Daoy (cell line): ENCODE results near the gene NDEL1. TPM values are rescaled to one million over a fixed set of nuclear protein-coding genes. Genes with fewer than 3 reads are reported as not detected.

ENCODE experiments used
- DNase-seq: peaks from one replicate; pipeline ENCODE4 v3.0.0-alpha.2; 2015; ENCODE audit warnings: low read depth
- total RNA-seq: library from RNA; depleted of rRNA; stranded (reverse); fragments of >200 nt; shearing (Covaris generic); gene quantifications from 2 replicates; pipeline ENCODE4 v1.2.3, GENCODE V29; 2014

NDEL1 gene
- total RNA-seq, 1 experiment from 2014 or later = 20.7 TPM

DNA sequence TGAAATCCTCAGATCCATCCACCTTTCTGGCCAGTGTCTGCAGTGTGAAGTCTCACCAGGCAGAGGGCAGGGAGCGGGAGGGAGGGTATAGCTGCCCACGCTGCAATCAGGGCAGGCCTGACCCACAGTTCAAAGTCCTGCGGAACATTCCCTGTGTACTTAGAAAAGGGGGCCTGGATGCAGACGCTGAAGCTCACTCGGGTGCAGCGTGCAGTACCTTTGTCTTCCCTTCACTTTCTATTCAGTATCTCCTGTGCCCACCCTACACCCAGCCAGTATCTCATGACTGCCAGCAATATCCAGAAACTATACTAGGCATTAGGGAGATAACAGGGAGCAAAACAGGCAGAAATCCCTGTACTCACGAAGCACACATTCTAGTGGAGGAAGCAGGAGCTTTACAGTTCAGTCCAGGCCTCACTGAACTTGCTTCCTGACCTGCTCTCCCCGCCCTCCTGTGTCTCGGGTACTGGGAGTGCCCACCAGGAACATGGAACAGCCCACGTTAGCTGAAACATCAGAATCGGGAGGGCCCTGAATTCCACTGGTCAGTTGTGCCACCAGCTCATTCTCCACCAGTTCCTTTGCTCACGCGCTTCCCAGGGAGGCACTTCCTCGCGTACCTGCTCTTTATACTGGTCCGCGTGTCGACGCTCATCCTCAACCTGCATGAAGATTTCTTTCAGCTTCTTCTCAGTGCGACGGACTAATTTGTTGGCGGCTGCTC is 42.2 kb downstream of the NDEL1 start:
- DNase-seq = no peak

DNA sequence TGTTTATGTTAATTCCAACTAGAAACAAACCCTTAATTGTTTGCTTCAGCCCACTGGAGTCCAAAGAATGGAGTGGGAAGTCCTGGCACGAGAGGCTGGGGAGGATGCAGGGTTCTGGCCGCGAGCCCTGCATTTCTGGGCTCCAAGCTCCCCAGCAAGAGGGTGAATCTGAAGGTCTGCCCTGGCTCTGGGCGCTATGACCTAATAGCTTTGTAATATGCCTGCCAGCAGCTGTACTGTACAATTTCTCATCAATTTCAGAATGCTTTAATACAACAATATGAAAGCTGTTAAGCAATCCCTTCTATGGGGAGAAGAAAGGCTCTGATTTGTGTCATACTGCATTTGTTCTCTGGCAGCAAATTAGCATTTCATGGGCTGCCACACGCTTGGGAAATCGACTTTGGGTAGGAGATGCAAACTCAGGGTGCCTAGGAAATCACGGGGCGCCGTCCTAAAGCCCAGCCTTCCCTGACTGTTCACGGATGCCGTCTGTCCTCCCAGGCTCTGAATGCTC is 43.8 kb downstream of the NDEL1 start:
- DNase-seq = no peak

DNA sequence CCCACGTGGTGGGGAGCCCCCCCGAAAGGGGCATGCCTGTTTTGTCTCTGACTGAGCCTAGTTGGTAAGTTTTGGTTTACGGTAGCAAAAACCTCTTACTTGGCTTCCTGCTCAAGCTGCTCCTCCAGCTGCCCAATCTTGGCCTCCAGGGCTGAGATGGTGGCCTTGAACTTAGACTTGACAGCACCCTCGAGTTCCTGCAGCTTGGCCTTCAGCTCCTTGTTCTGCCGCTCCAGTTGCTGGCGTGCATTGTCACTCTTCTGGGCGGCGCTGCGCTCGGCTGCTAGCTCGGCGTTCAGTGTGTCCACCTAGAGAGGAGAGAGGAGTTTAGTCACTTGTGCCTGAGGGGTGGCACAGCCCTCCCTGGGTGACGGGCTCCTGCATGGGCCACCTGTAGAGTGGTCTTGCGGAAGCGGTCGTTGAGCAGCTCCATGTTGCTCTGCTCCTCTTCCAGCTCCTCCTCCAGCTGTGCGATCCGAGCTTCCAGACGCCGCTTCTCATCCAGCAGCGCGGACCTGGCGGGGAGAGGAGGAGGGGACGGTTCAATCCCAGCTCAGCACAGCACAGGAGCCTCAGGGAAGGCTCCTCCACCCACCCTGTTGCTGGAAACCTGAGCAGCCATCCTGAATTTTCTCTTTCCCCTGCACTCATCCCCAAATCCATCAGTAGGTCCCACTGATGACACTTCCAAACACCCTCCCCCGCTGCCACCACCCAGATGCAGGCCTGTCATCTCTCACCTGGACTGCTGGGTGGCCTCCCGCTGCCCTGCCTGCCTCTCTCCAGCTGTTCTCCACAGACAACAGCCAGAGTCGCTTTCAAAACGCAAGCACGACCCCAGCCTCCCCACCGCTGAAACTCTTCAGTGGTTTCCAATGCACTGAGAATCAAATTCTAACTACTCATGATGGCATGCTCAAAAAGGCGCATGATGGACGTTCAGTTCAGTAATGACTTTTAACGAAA is 44.6 kb downstream of the NDEL1 start:
- DNase-seq = no peak

DNA sequence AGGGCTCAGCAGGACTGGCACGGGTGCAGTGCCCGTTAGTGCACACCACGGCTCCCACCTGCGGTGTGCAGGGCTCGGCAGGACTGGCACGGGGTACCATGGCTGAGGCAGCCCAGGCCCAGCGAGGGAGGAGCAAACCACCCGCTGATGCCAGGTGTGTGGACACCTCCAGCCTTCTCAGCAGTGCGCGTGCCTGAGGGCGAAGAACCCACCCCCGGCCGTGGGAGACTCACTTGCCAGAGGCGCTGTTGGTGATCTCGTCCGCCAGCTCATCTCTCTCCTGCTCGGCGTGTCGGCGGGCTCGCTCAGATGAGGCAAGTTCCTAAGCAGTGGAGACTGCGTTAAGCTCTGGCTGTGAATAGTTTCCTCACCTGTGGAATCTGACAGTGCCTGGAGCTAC is 45.4 kb downstream of the NDEL1 start:
- DNase-seq = no peak

DNA sequence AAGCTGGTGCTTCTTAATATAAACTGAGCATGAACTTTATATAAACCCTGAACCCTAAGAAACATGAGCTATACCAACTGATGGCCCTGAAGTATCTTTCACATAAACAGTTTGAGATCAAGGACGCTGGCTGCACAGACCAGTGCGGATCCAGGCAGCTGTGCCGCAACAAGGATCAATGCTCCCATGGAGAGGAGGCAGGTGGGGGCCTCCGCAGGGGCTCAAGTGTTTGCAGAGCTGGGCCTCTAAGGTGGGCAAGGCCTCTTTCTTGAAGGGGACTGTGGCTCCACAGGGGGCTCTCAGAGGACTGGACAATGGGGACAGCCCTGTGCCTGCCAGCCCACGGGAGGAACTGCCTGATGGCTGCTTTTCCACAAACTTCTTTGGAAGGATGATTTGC is 46.0 kb downstream of the NDEL1 start:
- no peak for DNase-seq

DNA sequence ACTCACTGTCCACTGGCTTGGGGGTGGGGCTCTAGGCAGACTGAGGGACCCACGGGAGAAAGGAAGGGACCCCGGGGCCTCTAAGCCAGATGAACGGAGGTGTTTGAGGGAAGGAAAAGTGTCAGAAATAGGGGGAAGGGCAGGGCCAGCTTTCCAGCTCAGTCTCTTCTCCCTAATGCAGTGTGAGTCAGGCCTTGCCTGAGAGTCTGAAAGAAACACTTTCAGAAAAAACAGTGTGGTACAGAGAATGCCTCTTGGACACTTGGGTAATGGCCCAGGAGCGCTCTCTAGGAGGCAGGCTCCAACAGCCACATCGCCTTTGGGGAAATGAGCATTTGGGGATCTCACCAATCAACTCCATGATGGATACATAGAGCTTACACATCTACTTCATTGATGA is 46.9 kb downstream of the NDEL1 start:
- no peak for DNase-seq

DNA sequence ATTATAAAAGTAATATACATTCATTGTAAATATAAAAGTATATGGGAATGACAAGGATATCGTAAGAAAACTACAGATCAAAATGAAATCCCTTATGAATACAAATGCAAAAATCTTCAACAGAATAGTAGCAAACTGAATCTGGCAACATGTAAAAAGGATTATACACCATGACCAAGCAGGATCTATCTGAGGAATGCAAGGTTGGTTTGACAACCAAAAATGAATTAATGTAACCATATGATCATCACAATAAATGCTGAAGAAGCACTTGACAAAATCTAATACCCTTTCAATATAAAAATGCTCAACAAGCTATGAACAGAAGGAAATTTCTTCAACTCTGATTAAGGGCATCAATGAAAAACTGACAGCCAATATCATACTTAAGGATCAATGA is 48.8 kb downstream of the NDEL1 start:
- DNase-seq = no peak

DNA sequence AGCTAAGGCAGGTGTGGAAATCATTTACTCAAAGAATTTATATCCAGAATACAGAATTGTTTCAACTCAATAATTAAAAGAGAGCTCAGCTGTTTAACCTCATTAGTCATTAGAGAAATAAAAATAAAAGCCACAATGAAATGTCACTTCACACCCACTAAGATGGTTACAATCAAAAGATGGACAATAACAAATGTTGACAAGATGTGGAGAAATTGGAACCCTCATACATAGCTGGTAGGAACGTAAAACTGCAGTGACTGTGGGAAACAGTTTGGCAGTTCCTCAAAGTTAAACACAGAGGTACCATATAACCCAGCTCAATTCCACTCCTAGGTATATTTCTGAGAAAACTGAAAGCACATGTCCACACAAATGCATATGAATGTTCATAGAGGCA is 49.8 kb downstream of the NDEL1 start:
- no peak for DNase-seq

DNA sequence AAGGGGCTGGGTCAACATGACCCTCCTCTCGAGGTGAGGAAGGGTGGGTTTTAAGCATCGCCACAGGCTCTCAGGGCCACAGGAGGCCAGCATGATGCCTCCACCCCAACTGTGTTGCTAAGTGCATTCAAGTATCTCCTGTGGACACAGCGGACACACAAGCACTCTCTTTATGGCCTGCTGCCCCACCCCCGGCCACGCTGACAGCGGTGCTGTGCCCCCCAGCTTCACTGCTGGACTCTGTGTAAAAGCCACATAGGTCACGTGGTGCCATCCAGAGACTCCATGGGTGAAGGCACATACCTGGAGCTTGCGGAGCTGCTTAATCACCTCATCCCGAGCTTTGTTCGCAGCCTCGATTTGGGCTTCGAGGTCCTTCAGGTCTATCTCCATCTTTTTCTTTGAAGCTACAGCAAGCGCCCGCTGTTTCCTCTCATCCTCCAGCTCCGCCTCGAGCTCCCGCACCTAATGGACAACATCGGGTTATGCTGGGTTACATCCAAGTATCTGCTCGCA is 51.5 kb downstream of the NDEL1 start:
- no peak for DNase-seq

DNA sequence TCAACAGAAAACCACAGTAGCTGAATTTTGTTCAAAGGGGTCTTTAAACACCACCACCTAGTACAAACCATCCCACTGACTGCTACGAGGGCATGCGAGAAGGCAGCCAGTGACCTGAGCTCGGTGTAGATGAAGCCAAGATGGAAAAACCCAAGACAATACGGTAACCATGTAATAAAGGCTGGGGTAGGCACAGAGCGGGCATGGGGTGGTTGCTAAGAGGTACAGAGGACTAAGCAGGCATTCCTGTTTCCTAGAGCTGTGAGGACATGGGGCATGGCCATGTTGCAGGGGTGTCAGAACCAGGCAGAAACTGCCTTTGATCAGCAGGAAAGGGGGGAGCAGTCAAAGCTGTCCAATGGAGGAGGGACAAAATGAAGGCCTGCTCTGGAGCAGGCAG is 52.1 kb downstream of the NDEL1 start:
- no peak for DNase-seq

DNA sequence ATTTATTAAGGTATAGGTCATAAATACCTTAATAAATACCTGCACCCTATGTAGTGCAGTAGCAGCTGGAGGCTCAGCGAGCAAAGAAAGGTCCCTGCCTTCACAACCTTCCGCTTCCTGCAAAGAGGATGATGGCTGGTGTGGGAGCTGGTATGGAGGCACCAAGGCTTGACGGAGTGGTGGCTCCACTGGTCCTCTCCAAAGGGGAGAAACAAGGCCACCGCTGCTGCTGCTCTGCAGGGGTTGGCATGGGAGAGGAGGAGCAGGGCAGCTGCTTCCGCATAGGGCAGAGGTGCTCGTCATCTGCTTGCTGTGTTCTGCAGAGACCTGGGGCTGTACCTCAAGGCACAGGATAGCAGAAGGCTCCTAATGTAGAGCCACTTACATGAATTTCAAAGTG is 52.8 kb downstream of the NDEL1 start:
- DNase-seq = no peak

DNA sequence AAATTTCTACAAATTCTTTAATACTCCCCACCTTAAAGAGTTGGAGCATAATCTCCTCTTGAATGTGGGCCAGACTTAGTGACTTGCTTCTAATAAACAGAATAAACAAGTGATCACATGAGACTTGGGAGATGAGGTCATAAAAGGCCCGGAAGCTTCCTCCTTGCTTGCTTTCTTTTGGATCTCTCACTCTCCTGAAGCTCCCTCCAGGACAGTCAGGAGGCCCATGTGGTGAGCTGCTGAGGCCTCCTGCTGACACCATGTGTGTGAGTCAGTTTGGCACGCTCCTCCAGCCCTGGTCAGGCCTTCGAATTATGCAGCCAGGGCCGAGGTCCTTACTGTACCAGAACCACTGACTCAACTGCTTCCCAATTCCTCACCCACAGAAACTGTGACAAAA is 53.2 kb downstream of the NDEL1 start:
- peak; percentile 83 for DNase-seq

DNA sequence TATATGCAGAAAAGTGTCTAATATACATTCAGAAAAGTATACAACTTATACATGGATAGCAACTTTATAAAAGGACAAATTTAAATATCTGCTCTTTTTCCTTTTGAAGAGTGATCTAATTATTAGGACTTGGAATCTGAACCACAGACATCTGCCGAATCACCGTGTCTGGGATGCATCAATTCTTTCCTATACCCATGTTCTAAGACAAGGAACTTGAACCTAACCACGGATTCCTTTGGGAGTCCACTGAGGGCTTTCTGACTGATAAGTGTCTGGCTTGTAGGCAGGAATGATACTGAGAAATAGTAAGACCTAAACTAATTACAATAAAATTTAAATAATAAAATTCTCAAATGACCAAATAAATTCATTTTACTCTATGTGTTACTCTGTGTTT is 54.2 kb downstream of the NDEL1 start:
- DNase-seq = no peak

DNA sequence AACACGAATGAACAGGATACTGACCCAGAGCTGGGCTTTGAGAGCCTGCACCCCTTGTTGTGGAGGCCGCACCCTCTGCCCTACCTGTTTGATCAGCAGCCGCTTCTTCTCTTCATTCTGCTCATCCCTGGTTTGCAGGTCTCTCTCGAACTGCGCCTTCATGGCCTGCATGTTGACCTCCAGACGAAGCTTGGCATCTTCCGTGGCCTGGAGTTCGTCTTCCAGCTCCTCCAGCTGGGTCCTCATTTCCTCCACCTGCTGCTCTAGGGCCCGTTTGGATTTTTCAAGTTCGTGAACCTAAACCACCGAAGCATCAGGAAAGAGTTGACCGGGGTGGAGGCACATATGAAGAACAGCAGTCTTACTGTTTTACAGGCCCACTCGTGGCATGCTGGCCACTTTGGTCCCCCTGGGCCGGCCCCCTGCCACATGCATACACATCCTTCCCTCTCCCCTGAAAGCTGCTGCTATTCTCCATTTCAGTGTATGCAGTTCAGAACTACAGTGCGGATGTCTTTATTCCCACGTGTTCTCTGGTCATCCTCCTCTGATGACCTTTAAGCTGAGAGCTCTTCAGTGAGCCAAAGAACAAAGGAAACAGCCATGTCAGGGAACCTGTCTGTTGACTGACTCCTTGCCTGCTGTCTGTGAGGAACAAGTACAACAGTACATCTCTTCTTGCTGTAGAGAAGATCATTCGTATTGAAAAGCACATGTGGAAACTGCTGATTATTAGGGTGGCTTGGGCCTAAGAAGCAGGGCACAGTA is 54.8 kb downstream of the NDEL1 start:
- DNase-seq = no peak

DNA sequence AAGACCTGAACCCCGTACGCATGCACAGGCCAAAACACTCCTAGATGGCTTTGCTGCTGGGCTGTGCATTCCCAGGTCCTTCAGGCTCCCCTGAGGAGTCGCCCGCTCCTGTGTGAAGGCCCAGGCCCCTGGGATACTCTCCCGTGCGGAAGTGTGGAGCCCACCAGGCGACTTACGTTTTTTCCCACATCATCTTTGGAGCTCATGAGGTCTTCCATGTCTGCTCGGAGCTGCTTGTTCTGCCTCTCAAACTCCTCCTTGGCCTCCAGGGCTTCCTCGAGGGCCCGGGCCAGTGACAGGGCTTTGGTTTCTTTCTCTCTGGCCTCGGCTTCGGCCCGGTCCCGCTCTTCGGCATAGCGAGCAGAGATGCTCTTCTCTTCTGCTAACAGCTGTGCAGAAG is 56.4 kb downstream of the NDEL1 start:
- no peak for DNase-seq

DNA sequence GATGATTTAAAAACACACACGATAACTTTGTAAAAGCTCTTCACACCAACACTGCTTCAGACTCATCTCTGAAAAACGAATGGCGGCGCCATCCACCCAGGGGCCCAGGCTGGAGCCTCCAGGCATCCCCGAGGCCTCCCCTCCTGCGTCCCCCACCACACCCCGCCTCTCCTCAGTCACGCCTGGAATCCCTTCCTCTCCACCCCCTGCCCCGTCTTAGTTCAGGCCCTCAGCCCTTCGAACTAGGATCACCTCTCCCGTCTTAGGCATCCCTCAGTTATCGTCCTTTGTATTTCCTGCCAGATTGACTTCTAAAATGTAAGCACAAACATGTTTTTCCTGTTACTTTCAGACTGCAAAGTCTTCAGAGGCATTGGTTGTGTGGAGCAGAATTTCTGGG is 58.3 kb downstream of the NDEL1 start:
- no peak for DNase-seq

DNA sequence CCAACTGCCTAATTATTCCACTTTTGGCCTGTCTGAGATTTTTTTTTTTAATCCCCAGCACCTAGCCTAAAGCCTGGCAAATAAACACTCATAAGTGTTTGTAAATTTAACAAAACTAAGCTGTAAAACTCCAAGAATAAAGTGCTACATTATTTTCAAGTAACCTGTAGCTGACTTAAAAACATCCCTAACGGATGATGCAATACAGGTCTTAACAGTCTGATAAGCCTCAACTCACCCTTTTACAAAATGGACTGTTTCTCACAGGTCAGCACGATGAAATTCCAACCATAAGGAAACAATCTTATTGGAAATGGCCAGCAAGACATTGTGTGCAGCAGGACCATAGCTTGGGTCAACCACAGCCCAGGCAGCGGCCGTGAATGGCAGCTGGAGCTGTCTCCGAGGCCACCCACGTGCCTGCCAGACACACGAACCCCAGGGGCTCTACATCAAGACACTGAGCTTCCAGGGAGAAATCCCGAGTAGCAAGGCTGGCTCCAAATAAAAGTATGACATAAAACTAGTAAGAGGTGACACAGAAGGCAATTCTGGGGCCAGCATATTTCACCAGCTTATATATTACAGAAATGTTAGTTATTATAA is 58.9 kb downstream of the NDEL1 start:
- no peak for DNase-seq

DNA sequence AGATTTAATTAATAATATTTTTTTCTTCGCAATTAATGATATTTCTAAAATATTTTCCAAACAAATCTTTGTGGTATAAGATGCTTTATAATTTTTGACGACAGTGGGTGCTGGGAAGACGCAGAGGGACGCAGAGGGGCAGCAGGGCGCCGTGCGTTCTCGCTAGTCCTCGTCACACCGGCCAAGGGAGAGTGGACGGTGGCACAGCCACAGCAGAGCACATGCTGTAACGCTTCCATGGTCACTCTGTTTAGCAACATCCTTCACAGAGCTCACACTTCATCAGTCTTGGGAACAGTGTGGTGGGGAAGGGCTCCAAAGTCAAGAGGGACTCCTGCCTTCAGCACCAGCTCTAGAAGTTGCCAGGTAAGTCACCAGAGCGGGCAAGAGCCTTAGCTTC is 60.4 kb downstream of the NDEL1 start:
- no peak for DNase-seq

DNA sequence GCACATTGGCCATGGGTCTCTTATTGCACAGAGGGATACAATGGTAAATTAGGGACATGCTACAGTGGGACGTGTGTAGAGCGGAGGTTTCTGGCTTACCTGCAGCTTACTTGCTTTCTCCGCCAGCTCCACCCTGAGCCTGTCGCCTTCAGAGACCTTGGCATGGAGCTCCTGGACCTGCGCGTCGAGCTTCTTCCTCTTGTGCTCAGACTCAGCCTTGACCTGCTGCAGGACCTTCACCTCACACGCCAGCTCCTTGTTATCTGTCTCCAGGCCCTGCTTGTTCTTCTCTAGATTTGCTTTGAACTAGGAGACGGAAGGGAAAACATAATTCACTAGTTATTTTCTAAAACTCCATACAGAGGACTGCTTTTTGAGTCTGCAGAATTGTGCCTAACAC is 63.5 kb downstream of the NDEL1 start:
- DNase-seq = no peak

DNA sequence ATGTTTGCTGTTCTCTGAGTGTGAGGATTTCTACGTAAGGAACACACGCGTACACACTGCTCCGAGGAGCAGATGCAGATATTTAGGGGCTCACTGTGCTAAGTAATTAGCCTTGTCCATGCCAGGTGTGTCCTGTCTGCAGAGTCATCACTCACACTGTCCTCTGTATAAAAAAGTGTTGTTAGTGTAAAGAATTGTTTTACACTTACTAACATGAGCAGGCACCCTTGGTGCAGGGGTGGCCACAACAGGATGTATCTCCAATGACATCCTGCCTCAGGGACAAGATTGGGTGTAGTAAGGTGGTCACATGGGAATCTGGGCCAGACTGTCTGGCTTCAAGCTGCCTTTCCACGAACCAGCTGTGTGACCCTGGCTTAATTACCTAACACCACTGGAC is 63.9 kb downstream of the NDEL1 start:
- no peak for DNase-seq

DNA sequence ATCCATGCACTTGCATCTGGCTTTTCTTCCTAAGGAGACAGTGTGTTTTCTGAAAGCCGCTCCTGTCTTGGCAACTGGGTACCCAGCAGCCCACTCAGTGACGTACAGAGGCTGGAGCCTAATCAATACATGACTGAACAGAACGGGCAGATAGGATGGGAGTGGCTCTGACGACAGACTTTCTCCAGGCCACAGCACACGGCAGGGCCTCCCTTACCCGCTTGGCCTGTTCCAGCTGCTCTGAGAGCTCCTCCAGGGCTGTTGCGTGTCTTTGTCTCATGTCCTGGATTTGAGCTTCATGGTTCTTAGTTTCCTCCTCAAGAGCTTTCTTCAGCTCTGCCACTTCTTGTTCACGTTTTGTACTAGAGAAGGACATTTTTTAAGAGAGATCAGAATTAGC is 64.9 kb downstream of the NDEL1 start:
- DNase-seq = no peak

DNA sequence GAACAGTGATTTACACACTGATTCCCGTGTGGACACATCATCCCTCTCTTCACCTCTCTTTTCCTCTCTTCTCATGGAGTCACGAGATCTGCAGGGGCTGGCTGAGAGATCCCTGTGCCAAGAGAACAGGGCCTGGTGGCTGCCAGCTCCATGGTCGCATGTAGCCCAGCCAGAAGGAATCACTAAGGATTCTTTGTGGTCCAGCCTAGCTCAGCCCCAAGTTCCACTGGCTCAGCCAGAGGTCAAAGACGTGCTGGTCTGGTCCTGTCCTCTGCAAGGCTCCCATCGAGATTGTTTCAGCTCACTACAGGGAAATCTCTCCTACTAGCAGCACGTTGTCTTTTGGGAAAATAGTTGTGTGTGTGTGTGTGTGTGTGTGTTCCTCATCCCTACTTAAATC is 66.4 kb downstream of the NDEL1 start:
- no peak for DNase-seq
